Neural cell (in vitro differentiated cells): ENCODE results near the gene ADCY4. TPM values are rescaled to one million over a fixed set of nuclear protein-coding genes. Genes with fewer than 3 reads are reported as not detected.

ENCODE experiments used
- H2AFZ ChIP-seq: fragments of 200-600, 300-800 bp; sonication (generic), shearing (Covaris generic); 2 replicates; pipeline ENCODE4 v1.6.0; 2014; ENCODE audit warnings: low read depth, mild to moderate bottlenecking, antibody characterized with exemption, low read length, moderate library complexity
- H3F3A ChIP-seq: fragments of 200-600 bp; shearing (Covaris generic); 2 replicates; pipeline ENCODE4 v1.6.1; 2016; ENCODE audit warnings: mild to moderate bottlenecking, moderate library complexity, mixed read lengths, antibody characterized with exemption, low read length; ENCODE audit not compliant: insufficient read depth, poor library complexity, severe bottlenecking
- H3K27ac ChIP-seq: fragments of 200-600, 300-800 bp; sonication (generic), shearing (Covaris generic); 2 replicates; pipeline ENCODE4 v1.5.1; 2014; ENCODE audit warnings: mild to moderate bottlenecking, low read length, moderate library complexity
- H3K27me3 ChIP-seq: fragments of 300-800, 200-600 bp; sonication (generic), shearing (Covaris generic); 2 replicates; pipeline ENCODE4 v1.6.0; 2014; ENCODE audit warnings: mild to moderate bottlenecking, low read depth, low read length, moderate library complexity; ENCODE audit not compliant: insufficient read depth
- H3K36me3 ChIP-seq: fragments of 300-800, 200-600 bp; sonication (generic), shearing (Covaris generic); 2 replicates; pipeline ENCODE4 v1.5.1; 2014; ENCODE audit warnings: mild to moderate bottlenecking, antibody characterized with exemption, low read length, moderate library complexity; ENCODE audit not compliant: insufficient read depth
- H3K4me2 ChIP-seq: fragments of 300-800, 200-600 bp; sonication (generic), shearing (Covaris generic); 2 replicates; pipeline ENCODE4 v1.6.0; 2014; ENCODE audit warnings: mild to moderate bottlenecking, low read length
- H3K4me3 ChIP-seq: fragments of 300-800, 200-600 bp; sonication (generic), shearing (Covaris generic); 2 replicates; pipeline ENCODE4 v1.5.1; 2014; ENCODE audit warnings: mild to moderate bottlenecking, low read length, moderate library complexity
- H3K79me2 ChIP-seq: fragments of 200-600 bp; shearing (Covaris generic); replicated peaks from 2 replicates; pipeline ENCODE4 v1.6.0; 2014; ENCODE audit warnings: mild to moderate bottlenecking, low read length, moderate library complexity; ENCODE audit not compliant: insufficient read depth
- H3K9ac ChIP-seq: fragments of 300-800, 200-600 bp; sonication (generic), shearing (Covaris generic); 2 replicates; pipeline ENCODE4 v1.6.1; 2016; ENCODE audit warnings: mild to moderate bottlenecking, low read length, mixed read lengths
- H3K9me2 ChIP-seq: fragments of 200-600 bp; shearing (Covaris generic); 2 replicates; pipeline ENCODE4 v1.6.1; 2016; ENCODE audit warnings: mild to moderate bottlenecking, low read length, mixed read lengths; ENCODE audit not compliant: insufficient read depth
- H3K9me3 ChIP-seq: fragments of 200-600, 300-800 bp; sonication (generic), shearing (Covaris generic); 2 replicates; pipeline ENCODE4 v1.6.1; 2016; ENCODE audit warnings: mild to moderate bottlenecking, mixed run types, low read length, moderate library complexity, mixed read lengths
- H4K20me1 ChIP-seq: fragments of 200-600 bp; shearing (Covaris generic); 2 replicates; pipeline ENCODE4 v1.6.1; 2016; ENCODE audit warnings: mild to moderate bottlenecking, mixed run types; ENCODE audit not compliant: insufficient read depth
- EP300 ChIP-seq: fragments of 450-650 bp; conservative IDR thresholded peaks from 2 replicates; pipeline ENCODE4 v1.6.1; 2014; ENCODE audit warnings: antibody characterized with exemption, mild to moderate bottlenecking, moderate library complexity; ENCODE audit not compliant: poor library complexity, severe bottlenecking
- EZH2 ChIP-seq: fragments of 200-600, 300-800 bp; shearing (Covaris generic), sonication (generic); IDR thresholded peaks from 2 replicates; pipeline ENCODE4 v1.6.1; 2014; ENCODE audit warnings: antibody characterized with exemption, low read length, borderline replicate concordance, mild to moderate bottlenecking; ENCODE audit not compliant: insufficient read depth, poor library complexity, severe bottlenecking
- MXI1 ChIP-seq: fragments of 450-650 bp; conservative IDR thresholded peaks from 2 replicates; pipeline ENCODE4 v1.6.1; 2014; ENCODE audit warnings: antibody characterized with exemption, mild to moderate bottlenecking; ENCODE audit not compliant: poor library complexity, severe bottlenecking
- POLR2AphosphoS5 ChIP-seq: IDR thresholded peaks from 2 replicates; pipeline ENCODE4 v1.6.1; 2012
- RAD21 ChIP-seq: fragments of 450-650 bp; conservative IDR thresholded peaks from 2 replicates; pipeline ENCODE4 v1.6.1; 2014; ENCODE audit warnings: antibody characterized with exemption, mild to moderate bottlenecking, moderate library complexity
- SMC3 ChIP-seq: fragments of 450-650 bp; conservative IDR thresholded peaks from 2 replicates; pipeline ENCODE4 v1.6.1; 2014; ENCODE audit warnings: antibody characterized with exemption, mild to moderate bottlenecking, moderate library complexity; ENCODE audit not compliant: poor library complexity
- TAF1 ChIP-seq: IDR thresholded peaks from 2 replicates; pipeline ENCODE4 v1.6.1; 2012; ENCODE audit warnings: low read depth
- polyA plus RNA-seq: library from polyadenylated mRNA; depleted of rRNA; stranded (reverse); fragments of >200 nt; gene quantifications from 2 replicates; pipeline ENCODE4 v1.2.3, GENCODE V29; 2014
- TF ChIP-seq, protein P1 (sequence below): IDR thresholded peaks from 2 replicates; pipeline ENCODE4 v1.6.1; 2012; ENCODE audit warnings: borderline replicate concordance
- TF ChIP-seq, protein P2 (sequence below): fragments of 450-650 bp; IDR thresholded peaks from 2 replicates; pipeline ENCODE4 v1.5.1; 2014; ENCODE audit warnings: antibody characterized with exemption, mild to moderate bottlenecking, moderate library complexity; ENCODE audit not compliant: poor library complexity, severe bottlenecking

Gene ADCY4
- polyA plus RNA-seq, 1 donor from 2014 or later = not detected

DNA sequence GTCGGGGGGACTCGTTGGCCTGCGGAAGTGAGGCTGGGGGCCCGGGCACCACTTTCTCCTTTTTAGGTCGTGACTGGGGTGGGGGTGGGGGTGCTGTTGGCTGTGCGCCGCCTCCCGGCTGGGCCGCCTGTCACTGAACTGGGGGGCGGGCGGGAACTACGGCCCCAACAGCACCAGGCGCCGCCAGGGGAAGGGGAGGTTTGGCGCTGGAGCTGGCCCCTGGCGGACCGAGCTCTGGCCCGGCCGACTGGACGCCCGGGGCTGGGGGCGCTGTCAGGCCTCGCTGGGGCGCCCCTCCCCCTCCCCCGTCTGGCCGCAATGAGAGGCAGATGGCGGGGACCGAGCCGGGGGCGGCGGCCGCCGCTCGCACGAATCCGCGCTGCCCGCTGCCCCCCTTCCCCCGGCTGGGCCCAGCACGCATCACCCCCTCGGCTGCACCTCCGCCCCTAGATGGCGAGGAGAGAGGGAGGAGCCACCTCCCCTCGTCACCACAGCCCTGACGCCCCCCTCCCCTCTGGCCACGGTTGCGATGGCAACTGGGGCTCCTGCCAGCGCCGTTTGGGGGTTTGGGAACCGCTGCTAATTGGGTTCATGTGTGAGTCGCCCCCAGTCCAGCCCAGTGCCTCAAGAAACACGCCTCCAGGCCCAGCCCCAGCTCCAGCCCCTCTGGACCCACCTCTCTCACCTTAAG, 33.8 kb upstream of the ADCY4 start:
- H3K9me3 ChIP-seq = no peaks in the 10 kb centered on the region
- H3K4me3 ChIP-seq = peak overlapping the region; percentile 61
- no peaks in the 10 kb centered on the region for H3K36me3 ChIP-seq
- TF ChIP-seq EZH2 (no peak), TAF1 (no peak), EP300 (no peak), POLR2AphosphoS5 (no peak), MXI1 (no peak), RAD21 (no peak), SMC3 (no peak)
- TF ChIP-seq, protein P1, sequence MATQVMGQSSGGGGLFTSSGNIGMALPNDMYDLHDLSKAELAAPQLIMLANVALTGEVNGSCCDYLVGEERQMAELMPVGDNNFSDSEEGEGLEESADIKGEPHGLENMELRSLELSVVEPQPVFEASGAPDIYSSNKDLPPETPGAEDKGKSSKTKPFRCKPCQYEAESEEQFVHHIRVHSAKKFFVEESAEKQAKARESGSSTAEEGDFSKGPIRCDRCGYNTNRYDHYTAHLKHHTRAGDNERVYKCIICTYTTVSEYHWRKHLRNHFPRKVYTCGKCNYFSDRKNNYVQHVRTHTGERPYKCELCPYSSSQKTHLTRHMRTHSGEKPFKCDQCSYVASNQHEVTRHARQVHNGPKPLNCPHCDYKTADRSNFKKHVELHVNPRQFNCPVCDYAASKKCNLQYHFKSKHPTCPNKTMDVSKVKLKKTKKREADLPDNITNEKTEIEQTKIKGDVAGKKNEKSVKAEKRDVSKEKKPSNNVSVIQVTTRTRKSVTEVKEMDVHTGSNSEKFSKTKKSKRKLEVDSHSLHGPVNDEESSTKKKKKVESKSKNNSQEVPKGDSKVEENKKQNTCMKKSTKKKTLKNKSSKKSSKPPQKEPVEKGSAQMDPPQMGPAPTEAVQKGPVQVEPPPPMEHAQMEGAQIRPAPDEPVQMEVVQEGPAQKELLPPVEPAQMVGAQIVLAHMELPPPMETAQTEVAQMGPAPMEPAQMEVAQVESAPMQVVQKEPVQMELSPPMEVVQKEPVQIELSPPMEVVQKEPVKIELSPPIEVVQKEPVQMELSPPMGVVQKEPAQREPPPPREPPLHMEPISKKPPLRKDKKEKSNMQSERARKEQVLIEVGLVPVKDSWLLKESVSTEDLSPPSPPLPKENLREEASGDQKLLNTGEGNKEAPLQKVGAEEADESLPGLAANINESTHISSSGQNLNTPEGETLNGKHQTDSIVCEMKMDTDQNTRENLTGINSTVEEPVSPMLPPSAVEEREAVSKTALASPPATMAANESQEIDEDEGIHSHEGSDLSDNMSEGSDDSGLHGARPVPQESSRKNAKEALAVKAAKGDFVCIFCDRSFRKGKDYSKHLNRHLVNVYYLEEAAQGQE = no peak
- TF ChIP-seq, protein P2, sequence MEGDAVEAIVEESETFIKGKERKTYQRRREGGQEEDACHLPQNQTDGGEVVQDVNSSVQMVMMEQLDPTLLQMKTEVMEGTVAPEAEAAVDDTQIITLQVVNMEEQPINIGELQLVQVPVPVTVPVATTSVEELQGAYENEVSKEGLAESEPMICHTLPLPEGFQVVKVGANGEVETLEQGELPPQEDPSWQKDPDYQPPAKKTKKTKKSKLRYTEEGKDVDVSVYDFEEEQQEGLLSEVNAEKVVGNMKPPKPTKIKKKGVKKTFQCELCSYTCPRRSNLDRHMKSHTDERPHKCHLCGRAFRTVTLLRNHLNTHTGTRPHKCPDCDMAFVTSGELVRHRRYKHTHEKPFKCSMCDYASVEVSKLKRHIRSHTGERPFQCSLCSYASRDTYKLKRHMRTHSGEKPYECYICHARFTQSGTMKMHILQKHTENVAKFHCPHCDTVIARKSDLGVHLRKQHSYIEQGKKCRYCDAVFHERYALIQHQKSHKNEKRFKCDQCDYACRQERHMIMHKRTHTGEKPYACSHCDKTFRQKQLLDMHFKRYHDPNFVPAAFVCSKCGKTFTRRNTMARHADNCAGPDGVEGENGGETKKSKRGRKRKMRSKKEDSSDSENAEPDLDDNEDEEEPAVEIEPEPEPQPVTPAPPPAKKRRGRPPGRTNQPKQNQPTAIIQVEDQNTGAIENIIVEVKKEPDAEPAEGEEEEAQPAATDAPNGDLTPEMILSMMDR = no peak
- no peaks in the 10 kb centered on the region for H3K9me2 ChIP-seq
- no peaks in the 10 kb centered on the region for H4K20me1 ChIP-seq
- H2AFZ ChIP-seq = peak overlapping the region; percentile 40
- no peaks in the 10 kb centered on the region for H3F3A ChIP-seq
- H3K4me2 ChIP-seq = peak overlapping the region; percentile 35
- H3K79me2 ChIP-seq = no peaks in the 10 kb centered on the region
- H3K27ac ChIP-seq = no peak overlapping the region
- peak overlapping the region; percentile 56 for H3K9ac ChIP-seq
- H3K27me3 ChIP-seq = peaks cover 23% of the 10 kb centered on the region

DNA sequence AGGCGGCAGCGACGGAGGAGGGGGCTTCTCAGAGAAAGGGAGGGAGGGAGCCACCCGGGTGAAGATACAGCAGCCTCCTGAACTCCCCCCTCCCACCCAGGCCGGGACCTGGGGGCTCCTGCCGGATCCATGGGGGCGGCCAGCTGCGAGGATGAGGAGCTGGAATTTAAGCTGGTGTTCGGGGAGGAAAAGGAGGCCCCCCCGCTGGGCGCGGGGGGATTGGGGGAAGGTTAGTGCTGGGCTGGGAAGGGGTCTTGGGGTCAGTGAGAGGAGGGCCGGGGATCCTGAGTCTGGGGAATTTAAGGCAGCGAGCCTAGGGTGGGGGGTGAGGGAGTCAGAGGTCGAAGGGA, 33.3 kb upstream of the ADCY4 start:
- H2AFZ ChIP-seq = no peak overlapping the region
- no peak for TF ChIP-seq EP300
- no peaks in the 10 kb centered on the region for H3K9me3 ChIP-seq
- H3K36me3 ChIP-seq = no peaks in the 10 kb centered on the region
- H3K79me2 ChIP-seq = no peaks in the 10 kb centered on the region
- H3F3A ChIP-seq = no peaks in the 10 kb centered on the region
- peak overlapping the region; percentile 61 for H3K4me3 ChIP-seq
- H3K4me2 ChIP-seq = no peak overlapping the region
- no peaks in the 10 kb centered on the region for H4K20me1 ChIP-seq
- H3K27me3 ChIP-seq = peaks cover 23% of the 10 kb centered on the region
- no peak overlapping the region for H3K27ac ChIP-seq
- H3K9ac ChIP-seq = peak overlapping the region; percentile 56
- H3K9me2 ChIP-seq = no peaks in the 10 kb centered on the region
